K562 (cell line): ENCODE results near the gene FOXL2NB. TPM values are rescaled to one million over a fixed set of nuclear protein-coding genes. Genes with fewer than 3 reads are reported as not detected.

Experiments used
- ATAC-seq: fragments of 200-7000 bp; cut with Tn5 transposase; 3 replicates; pipeline ENCODE4 v1.9.1; 2020; ENCODE audit warnings: moderate library complexity
- BruUV-seq: library from RNA; stranded (reverse); fragments of 400-500 nt; replicated peaks from 2 replicates; lab custom pipeline; 2021; lab: Mats Ljungman, UMichigan
- CTCF ChIA-PET: fragments of 300-600 bp; formaldehyde crosslinking; extraction: SDS; loops from one replicate; lab custom pipeline; 2021; ENCODE audit warnings: low intra/inter-chr PET ratio; lab: Yijun Ruan, JAX
- POLR2A ChIA-PET: fragments of 300-600, 350-650 bp; sonication (Branson Sonifier 250); formaldehyde crosslinking; extraction: SDS; loops from one replicate; lab custom pipeline; 2021; ENCODE audit warnings: antibody characterized with exemption, inconsistent platforms; lab: Yijun Ruan, JAX
- DNase-seq, 4 experiments: peaks; one replicate each; pipeline versions ENCODE4 v3.0.0 to v3.0.0-alpha.2; 2011 to 2018; ENCODE audit warnings: low spot score in 3 of 4, mixed read lengths in 3 of 4; ENCODE audit errors: extremely low read depth in 1 of 4
- FAIRE-seq: peaks from 2 replicates; lab custom pipeline; 2011; peaks lifted over from hg19 to GRCh38; lab: Jason Lieb, UNC
- H2AFZ ChIP-seq: 2 replicates; pipeline ENCODE4 v1.6.0; 2011; ENCODE audit warnings: low read depth, low read length, control low read depth, inconsistent platforms
- H3K27ac ChIP-seq: fragments of 200-600 bp; 3 replicates; pipeline ENCODE4 v1.8.0; 2011; ENCODE audit warnings: low read depth, mild to moderate bottlenecking, control low read depth, inconsistent platforms, low read length, moderate library complexity, mixed read lengths; ENCODE audit errors: extremely low read depth
- H3K27me3 ChIP-seq, 2 experiments: fragments of 300-600 bp in 1 of 2; 2 replicates in 1 of 2; 3 replicates in 1 of 2; pipeline versions ENCODE4 v1.6.0 to v1.8.0; 2011; ENCODE audit warnings: inconsistent platforms in 2 of 2, low read length in 2 of 2, mild to moderate bottlenecking in 1 of 2, mixed read lengths in 1 of 2, moderate library complexity in 1 of 2; ENCODE audit not compliant: control insufficient read depth in 2 of 2, insufficient read depth in 2 of 2
- H3K36me3 ChIP-seq: fragments of 300-600 bp; 3 replicates; pipeline ENCODE4 v1.8.0; 2011; ENCODE audit warnings: mild to moderate bottlenecking, low read length, inconsistent platforms; ENCODE audit not compliant: control insufficient read depth, insufficient read depth
- H3K4me1 ChIP-seq, 2 experiments: fragments of 200-600 bp in 1 of 2; replicated peaks in 1 of 2; 2 replicates in 1 of 2; 3 replicates in 1 of 2; pipeline versions ENCODE4 v1.5.1 to v1.8.0; 2011; ENCODE audit warnings: inconsistent platforms in 2 of 2, low read length in 2 of 2, mild to moderate bottlenecking in 1 of 2, mixed read lengths in 1 of 2, moderate library complexity in 1 of 2; ENCODE audit not compliant: control insufficient read depth in 2 of 2, insufficient read depth in 2 of 2
- H3K4me2 ChIP-seq: 2 replicates; pipeline ENCODE4 v1.6.1; 2011; ENCODE audit warnings: low read length, control low read depth, inconsistent platforms, mixed read lengths; ENCODE audit not compliant: insufficient read depth
- H3K4me3 ChIP-seq: fragments of 200-600 bp; sonication (generic), shearing (Covaris generic); 2 replicates; pipeline ENCODE4 v1.5.1; 2016; ENCODE audit warnings: control low read depth, inconsistent platforms
- H3K79me2 ChIP-seq: fragments of 200-600 bp; 3 replicates; pipeline ENCODE4 v1.8.0; 2011; ENCODE audit warnings: low read length, inconsistent platforms; ENCODE audit not compliant: control insufficient read depth, insufficient read depth
- H3K9ac ChIP-seq, 2 experiments: 2 replicates each; pipeline versions ENCODE4 v1.6.0 to v1.6.1; 2011; ENCODE audit warnings: low read depth in 2 of 2, low read length in 2 of 2, control low read depth in 1 of 2, inconsistent platforms in 1 of 2, mild to moderate bottlenecking in 1 of 2, mixed read lengths in 1 of 2; ENCODE audit not compliant: insufficient read depth in 1 of 2
- H3K9me1 ChIP-seq: one replicate; pipeline ENCODE4 v1.6.0; 2011; ENCODE audit warnings: inconsistent platforms, mild to moderate bottlenecking, low read length, moderate library complexity; ENCODE audit not compliant: control insufficient read depth, insufficient read depth
- H3K9me3 ChIP-seq: replicated peaks from 2 replicates; pipeline ENCODE4 v1.5.1; 2011; ENCODE audit warnings: low read depth, low read length, inconsistent platforms; ENCODE audit not compliant: control insufficient read depth, insufficient read depth
- H4K20me1 ChIP-seq: replicated peaks from 2 replicates; pipeline ENCODE4 v1.6.1; 2011; ENCODE audit warnings: low read length, inconsistent platforms, mixed read lengths; ENCODE audit not compliant: control insufficient read depth, insufficient read depth
- BMI1 ChIP-seq: fragments of 150-350 bp; IDR thresholded peaks from 2 replicates; pipeline ENCODE4 v1.6.1; 2014; ENCODE audit warnings: low read length
- HSF4 ChIP-seq: fragments of 250-450 bp; sonication (Bioruptor Pico); IDR thresholded peaks from 2 replicates; pipeline ENCODE4 v2.1.2; 2022; ENCODE audit warnings: mild to moderate bottlenecking, moderate library complexity, borderline replicate concordance
- NR4A1 ChIP-seq, 2 experiments: fragments of 250-450 bp in 1 of 2; fragments of 450-650 bp in 1 of 2; sonication (Bioruptor Pico) in 1 of 2; IDR thresholded peaks; 2 replicates each; pipeline versions ENCODE4 v1.4.0 to v1.6.1; 2016 to 2020; ENCODE audit warnings: mild to moderate bottlenecking in 2 of 2, missing compliant biosample characterization in 1 of 2, missing genetic modification characterization in 1 of 2, moderate library complexity in 1 of 2
- TCF7 ChIP-seq: sonication (generic); IDR thresholded peaks from 2 replicates; pipeline ENCODE4 v1.6.1; 2016; ENCODE audit warnings: antibody characterized with exemption, borderline replicate concordance
- ZNF324 ChIP-seq: fragments of 250-450 bp; sonication (Bioruptor Pico); IDR thresholded peaks from 2 replicates; pipeline ENCODE4 v1.4.0; 2020; ENCODE audit warnings: mild to moderate bottlenecking
- ZNF561 ChIP-seq: fragments of 450-650 bp; formaldehyde crosslinking; conservative IDR thresholded peaks from 2 replicates; pipeline ENCODE4 v1.4.0; 2020; ENCODE audit warnings: mild to moderate bottlenecking, moderate library complexity
- WGBS: fragments of 100-300 bp; shearing (Covaris generic); methylation state at CpG from one replicate; pipeline ENCODE4 v1.1.6; 2016; ENCODE audit warnings: low coverage, mixed read lengths; ENCODE audit not compliant: insufficient coverage; ENCODE audit errors: missing lambda C conversion rate; 5-methylcytosine and 5-hydroxymethylcytosine counted together
- in situ Hi-C: fragments of 300-500 bp; cut with MboI; formaldehyde crosslinking; loops from 4 replicates; pipeline ENCODE4 v1.15.0; 2018; ENCODE audit warnings: inconsistent platforms, mixed read lengths
- intact Hi-C: fragments of 100-400 bp; cut with micrococcal nuclease; formaldehyde crosslinking; loops from 2 replicates; pipeline ENCODE4 v1.14.2; 2022
- polyA plus RNA-seq, 8 experiments: library from polyadenylated mRNA; depleted of rRNA in 4 of 8; stranded (reverse) in 5 of 8; unstranded in 3 of 8; fragments of >200 nt; fragmentation: Nextera tagmentation in 2 of 8; fragmentation: Illumina TruSeq in 1 of 8; extraction: Ambion mirVana in 2 of 8; extraction: Trizol in 1 of 8; gene quantifications; 2 replicates each; pipeline versions ENCODE4 v1.2.1 to v1.2.3, GENCODE V29; 2011 to 2014; ENCODE audit warnings: inconsistent platforms in 1 of 8, missing spikeins in 1 of 8
- total RNA-seq, 7 experiments: library from RNA; depleted of rRNA in 6 of 7; stranded (reverse); fragments of >200 nt in 6 of 7; fragmentation: Illumina TruSeq in 2 of 7; extraction: Trizol in 2 of 7; gene quantifications; 2 replicates each; pipeline versions ENCODE4 v1.2.1 to v1.2.3, GENCODE V29; 2011 to 2021; ENCODE audit warnings: low replicate concordance in 1 of 7

Gene FOXL2NB
- total and polyA plus RNA-seq, 9 of the 15 experiments (the other 6 are each of a cell fraction or from before 2014, with no cell fraction given), result 0.71 to 17.4 (median 9.0) TPM

DNA sequence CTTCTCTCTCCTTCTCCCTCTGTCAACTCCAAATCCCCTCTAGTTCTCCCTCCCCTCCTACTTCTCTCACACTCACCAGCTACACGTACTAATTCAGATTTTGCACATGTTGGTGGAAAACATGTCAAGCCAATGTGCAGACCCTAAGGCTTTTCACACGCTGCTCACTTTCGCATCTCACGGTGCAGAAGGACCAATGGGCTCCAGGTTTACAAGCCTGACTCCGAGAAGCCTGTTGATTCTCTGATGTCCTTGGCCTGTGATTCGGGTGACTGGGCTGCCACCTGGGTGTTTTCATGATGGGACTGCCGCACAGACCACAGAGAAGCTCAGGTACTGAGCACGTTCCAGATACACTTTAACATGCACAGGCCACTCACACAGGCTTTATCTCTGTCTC, 3.7 kb downstream of the FOXL2NB start:
- Histone ChIP-seq H3K36me3 (peaks cover 9% of the 10 kb centered on the region; the same call in 2 of the 3 replicates), H3K79me2 (peaks cover 24% of the 10 kb centered on the region), H3K4me1 (peaks cover 8 to 26% of the 10 kb centered on the region in 2 experiments; a peak in 4 of 5 replicates), H3K9me1 (no peaks in the 10 kb centered on the region), H3K9ac (no peak overlapping the region), H3K27ac (no peak overlapping the region), H3K4me3 (no peak overlapping the region), H3K4me2 (no peak overlapping the region), H3K27me3 (no peaks in the 10 kb centered on the region; a peak in 1 of 5 replicates), H4K20me1 (no peaks in the 10 kb centered on the region), H2AFZ (no peak overlapping the region), H3K9me3 (no peaks in the 10 kb centered on the region)
- WGBS, result 82% methylated on average over 8 of the region's 8 CpGs
- ChIA-PET CTCF (no interaction called here), POLR2A (interaction anchor here (0.7 kb wide), 1 partner anchor 323 kb away, joined by 4 read pairs; no protein-coding TSS in a partner anchor)
- TF ChIP-seq TCF7, result no peak
- TF ChIP-seq NR4A1 (CRISPR knock-in tag; IDR thresholded peaks at IDR 0.05), result no peak
- no peak for TF ChIP-seq NR4A1 (tag; IDR thresholded peaks at IDR 0.05)
- TF ChIP-seq HSF4 (CRISPR knock-in tag), result no peak
- no peak for TF ChIP-seq BMI1
- no peak for TF ChIP-seq ZNF324 (CRISPR knock-in tag)
- no peak for TF ChIP-seq ZNF561 (CRISPR knock-in tag)
- intact Hi-C loops (no loop called here), in situ Hi-C loops (no loop called here)
- FAIRE-seq (no peak), ATAC-seq (no peak), DNase-seq (no peak)
- no TSS peak for BruUV-seq
